GM13976 (cell line): ENCODE results near the gene GLRX5.

Experiments used
- DNase-seq: peaks from one replicate; pipeline ENCODE4 v3.0.0; 2012; ENCODE audit warnings: low spot score
- CTCF ChIP-seq: IDR thresholded peaks from 2 replicates; pipeline ENCODE4 v1.5.1; 2012; ENCODE audit warnings: borderline replicate concordance, mild to moderate bottlenecking; ENCODE audit not compliant: insufficient read depth; ENCODE audit errors: extremely low read depth, missing control alignments, control extremely low read depth
- in situ Hi-C: fragments of 300-500 bp; cut with MboI; formaldehyde crosslinking; loops from one replicate; pipeline ENCODE4 v1.12.0; 2022; ENCODE audit warnings: low sequenced_read_pairs, mixed read lengths, inconsistent platforms; ENCODE audit not compliant: unreplicated experiment

Gene GLRX5

DNA sequence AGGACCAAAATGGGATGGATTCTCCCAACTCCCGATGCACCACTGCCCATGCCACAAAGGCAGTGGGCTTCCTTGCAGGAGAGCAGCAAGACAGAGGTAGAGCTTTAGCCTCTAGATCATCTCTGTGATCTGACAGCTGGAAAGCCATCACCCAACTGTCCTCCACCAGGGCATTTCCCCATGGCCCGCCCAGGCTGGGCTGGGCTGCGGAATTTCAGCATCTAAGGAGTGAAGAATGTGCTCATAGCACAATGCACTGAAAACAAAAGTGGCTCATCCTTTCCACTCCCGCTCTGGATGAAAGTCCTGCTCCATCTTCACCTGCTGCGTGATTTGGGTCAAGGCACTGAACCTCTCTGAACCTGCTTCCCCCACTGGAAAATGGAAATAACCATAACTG lies 24.0 kb upstream of the GLRX5 start:
- DNase-seq: no peak
- in situ Hi-C loops: no loop called here
- TF ChIP-seq CTCF: no peak

DNA sequence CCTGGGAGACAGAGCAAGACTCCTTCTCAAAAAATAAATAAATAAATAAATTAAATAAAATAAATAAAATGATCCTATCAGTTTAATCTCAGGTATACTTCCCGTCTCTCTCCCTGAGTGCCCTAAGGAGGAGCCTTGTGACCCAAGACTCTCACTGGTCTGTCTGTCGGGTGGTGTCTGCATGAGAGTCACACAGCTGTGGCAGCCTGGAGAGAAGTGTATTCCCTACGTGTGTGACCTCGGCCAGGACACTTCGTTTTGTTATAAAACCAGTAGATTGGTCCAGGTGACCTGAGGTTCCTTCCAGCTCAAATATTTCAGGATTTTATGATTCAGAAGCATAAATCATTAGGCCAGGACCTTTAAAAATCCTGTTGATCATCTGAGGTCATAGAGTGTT lies 23.2 kb upstream of the GLRX5 start:
- in situ Hi-C loops: no loop called here
- no peak for TF ChIP-seq CTCF
- no peak for DNase-seq

DNA sequence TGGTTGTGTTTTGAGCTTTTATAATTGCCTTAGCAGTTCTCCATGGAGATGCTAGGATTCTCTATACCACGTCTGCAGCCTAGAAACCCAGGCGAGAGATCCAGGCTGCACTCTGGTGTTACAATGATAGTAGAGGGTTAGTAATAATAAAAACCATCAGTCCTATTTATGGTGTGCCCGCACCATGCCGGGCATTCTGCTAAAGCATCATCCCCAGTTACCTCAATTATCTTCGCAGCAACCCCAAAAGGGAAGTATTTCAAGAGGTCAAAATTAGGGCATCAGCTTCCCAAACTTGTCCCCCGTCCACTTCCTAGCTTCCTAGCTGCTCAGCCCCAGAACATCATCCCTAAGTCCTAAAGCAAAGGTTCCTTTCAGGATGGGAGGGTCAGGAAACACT lies 21.6 kb upstream of the GLRX5 start:
- no peak for DNase-seq
- no peak for TF ChIP-seq CTCF
- in situ Hi-C loops: no loop called here

DNA sequence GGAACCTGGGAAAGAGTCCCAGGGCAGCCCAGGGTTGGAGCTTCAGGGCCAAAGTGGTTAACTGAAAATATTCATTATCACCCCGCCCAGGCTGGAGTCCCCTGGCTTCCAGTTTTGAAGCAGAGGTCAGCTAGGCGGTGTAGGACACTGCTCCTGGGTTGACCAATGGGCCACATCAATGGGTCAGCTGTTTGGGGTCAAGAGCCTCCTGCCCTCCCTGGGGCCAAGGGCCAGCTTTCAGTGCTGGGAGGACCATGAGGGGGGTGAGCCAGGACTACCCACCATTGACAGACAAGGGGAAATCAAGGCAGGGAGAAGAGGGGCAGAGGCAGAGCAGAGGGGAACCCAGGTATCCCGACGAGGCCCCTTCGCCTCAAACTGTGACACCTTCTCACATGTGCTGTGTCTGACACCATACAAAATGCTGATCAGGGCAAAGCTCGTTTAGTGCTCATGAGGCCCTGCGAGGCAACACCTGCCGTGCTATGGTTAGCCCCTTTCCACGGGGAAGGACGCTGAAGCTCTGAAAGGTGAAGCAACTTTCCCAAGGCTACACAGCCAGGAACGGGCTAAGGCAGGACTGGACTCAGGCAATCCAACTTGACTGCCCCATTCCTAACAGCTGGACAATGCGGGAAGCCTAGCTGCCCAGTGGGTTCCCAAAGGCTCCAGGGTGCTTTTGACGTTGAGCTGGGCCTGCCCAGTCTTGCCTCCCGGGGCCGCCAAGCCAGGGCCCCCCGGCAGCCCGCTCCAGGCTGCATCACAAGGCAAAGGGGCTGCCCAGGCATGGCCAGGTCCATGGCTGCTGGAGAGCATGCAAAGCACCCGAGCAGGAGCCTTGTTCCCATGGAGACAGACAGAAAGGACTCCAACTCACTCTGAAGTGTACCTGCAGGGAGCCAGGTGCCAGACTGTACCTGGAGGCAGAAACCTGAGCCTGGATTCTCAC lies 20.4 kb upstream of the GLRX5 start:
- TF ChIP-seq CTCF: no peak
- in situ Hi-C loops: no loop called here
- DNase-seq: peak; percentile 57

- no peak for DNase-seq
- no peak for TF ChIP-seq CTCF
- in situ Hi-C loops: no loop called here
These were observed 19.8 kb upstream of the GLRX5 start for GRCh38 chr14:95515080-95515489.

DNA sequence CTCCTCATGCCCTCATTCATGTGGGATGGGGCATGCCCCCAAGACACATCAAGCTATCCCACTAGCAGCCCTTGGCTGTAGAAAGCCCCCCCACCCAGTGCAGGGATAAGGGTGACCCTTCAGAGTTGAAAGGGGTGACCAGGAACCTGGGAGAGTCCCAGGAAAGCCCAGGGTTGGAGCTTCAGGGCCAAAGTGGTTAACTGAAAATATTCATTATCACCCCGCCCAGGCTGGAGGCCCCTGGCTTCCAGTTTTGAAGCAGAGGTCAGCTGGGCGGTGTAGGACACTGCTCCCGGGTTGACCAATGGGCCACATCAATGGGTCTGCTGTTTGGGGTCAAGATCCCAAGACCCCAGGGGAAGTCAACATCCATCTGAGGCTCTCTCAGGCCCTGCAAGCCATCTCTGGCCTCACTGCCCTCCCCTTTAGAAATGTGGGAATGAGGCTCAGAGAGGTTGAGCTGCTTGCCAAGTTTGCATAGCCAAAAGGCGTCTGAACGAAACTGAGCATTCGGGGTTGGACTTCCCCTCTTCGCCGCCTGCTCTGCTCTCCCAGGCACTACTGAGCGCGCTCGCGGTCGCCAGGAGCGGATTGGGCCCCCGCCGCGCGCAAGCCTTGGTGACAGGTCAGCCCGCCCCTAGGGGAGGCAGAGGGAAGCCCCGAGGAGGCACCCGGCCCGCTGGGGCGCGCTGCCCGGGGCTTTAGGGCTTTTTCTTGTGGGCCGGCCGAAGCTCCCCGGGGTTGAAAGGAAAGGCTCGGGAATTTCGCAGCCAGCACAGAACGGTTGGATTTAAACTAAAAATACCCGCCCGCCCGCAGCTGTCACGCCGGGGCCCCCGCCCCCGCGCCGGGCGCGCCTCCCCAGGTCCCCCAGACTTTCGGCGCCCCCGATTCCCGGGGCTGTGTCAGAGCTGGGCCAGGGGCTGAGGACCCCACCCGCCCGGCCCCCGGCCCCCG lies 19.0 kb upstream of the GLRX5 start:
- DNase-seq: peak; percentile 95
- peak; percentile 38 for TF ChIP-seq CTCF
- in situ Hi-C loops: no loop called here
